ENCODE measurements around the gene RYR3.
A peak's percentile ranks its signal among the peaks of the same experiment; 100 is the strongest.

The RYR3 gene

GRCh38 chr15:33710748-33711147 is 400.0 kb downstream of the RYR3 start:
- TF ChIP-seq CTCF (IDR thresholded peaks at IDR 0.05): no peak

GRCh38 chr15:33716025-33716424 is 405.3 kb downstream of the RYR3 start:
- no peak for TF ChIP-seq CTCF (IDR thresholded peaks at IDR 0.05)

DNA sequence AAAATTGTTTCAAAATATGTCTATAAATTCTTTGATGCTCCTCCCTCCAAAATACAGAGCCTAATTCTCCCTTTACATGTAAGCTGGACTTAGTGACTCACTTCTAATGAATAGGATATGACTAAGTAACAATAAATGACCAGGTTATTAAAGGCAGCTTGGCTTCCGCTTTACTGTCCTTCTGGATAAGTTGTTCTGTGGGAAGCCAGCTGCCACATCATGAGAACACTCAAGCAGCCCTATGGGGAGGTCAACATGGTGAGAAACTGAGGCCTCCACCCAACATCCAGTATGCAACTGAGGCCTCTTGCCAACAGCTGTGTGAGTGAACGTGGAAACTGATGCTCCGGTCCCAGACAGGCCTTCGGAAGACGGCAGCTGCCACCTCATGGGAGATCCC is 410.2 kb downstream of the RYR3 start:
- TF ChIP-seq CTCF (IDR thresholded peaks at IDR 0.05): no peak

GRCh38 chr15:33722005-33722672 is 411.4 kb downstream of the RYR3 start:
- no peak for TF ChIP-seq CTCF (IDR thresholded peaks at IDR 0.05)

- TF ChIP-seq CTCF (IDR thresholded peaks at IDR 0.05): no peak
Observed at GRCh38 chr15:33722673-33723015, 411.9 kb downstream of the RYR3 start.

GRCh38 chr15:33724321-33725036 is 413.7 kb downstream of the RYR3 start:
- TF ChIP-seq CTCF (IDR thresholded peaks at IDR 0.05): no peak

DNA sequence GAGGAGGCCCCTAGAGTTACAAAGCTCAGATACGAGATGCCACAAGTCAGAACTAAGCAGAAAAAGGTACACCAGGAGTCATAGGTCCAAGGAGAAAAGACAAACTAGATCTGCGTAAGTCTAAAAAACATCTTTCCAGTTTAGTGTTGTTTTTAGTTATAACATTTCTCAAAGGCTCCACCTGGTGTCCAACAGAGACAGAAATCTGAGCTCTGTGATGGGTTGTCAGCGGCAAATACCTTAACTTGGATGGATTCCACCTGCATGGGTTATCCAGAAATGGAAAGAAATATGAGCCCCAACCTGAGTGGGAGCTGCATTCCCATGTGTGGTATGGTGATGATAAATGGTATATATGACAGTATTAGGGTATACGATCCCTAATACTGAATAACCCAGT is 418.9 kb downstream of the RYR3 start:
- peak; percentile 56; the same call in 1 of the 2 replicates for TF ChIP-seq CTCF (IDR thresholded peaks at IDR 0.05)

Data from LNCAP (cell line).